Smooth muscle cell (in vitro differentiated cells): ENCODE results near the gene RNF20. TPM values are rescaled to one million over a fixed set of nuclear protein-coding genes. Genes with fewer than 3 reads are reported as not detected.
"Not testable (repeated sequence)": the region's sequence is repeated elsewhere in the genome, so short reads cannot be mapped to it uniquely, and the experiment has no call there.

Source experiments
- DNase-seq: peaks from one replicate; lab custom pipeline; 2025; ENCODE audit not compliant: unreplicated experiment; lab: John Stamatoyannopoulos, UW
- H2AFZ ChIP-seq: fragments of 200-600 bp; sonication (generic); 2 replicates; pipeline ENCODE4 v1.6.0; 2016; ENCODE audit warnings: antibody characterized with exemption, low read depth, mild to moderate bottlenecking
- H3F3A ChIP-seq: fragments of 200-600 bp; sonication (generic); 2 replicates; pipeline ENCODE4 v1.6.0; 2017; ENCODE audit warnings: antibody characterized with exemption, low read depth
- H3K27ac ChIP-seq: fragments of 200-600 bp; sonication (generic); 2 replicates; pipeline ENCODE4 v1.5.1; 2016; ENCODE audit warnings: low read depth, mild to moderate bottlenecking
- H3K27me3 ChIP-seq: fragments of 200-600 bp; sonication (generic); 2 replicates; pipeline ENCODE4 v1.6.1; 2016; ENCODE audit warnings: low read depth, mild to moderate bottlenecking
- H3K36me3 ChIP-seq: fragments of 200-600 bp; sonication (generic); 2 replicates; pipeline ENCODE4 v1.5.1; 2016; ENCODE audit warnings: low read depth
- H3K4me1 ChIP-seq: fragments of 200-600 bp; sonication (generic); 2 replicates; pipeline ENCODE4 v1.5.1; 2016; ENCODE audit warnings: low read depth
- H3K4me2 ChIP-seq: fragments of 200-600 bp; sonication (generic); 2 replicates; pipeline ENCODE4 v1.6.0; 2016; ENCODE audit warnings: mild to moderate bottlenecking
- H3K4me3 ChIP-seq: fragments of 200-600 bp; sonication (generic); 2 replicates; pipeline ENCODE4 v1.5.1; 2016; ENCODE audit warnings: mild to moderate bottlenecking
- H3K79me2 ChIP-seq: fragments of 200-600 bp; sonication (generic); 2 replicates; pipeline ENCODE4 v1.6.0; 2016; ENCODE audit warnings: low read depth, mild to moderate bottlenecking
- H3K9ac ChIP-seq: fragments of 200-600 bp; sonication (generic); 2 replicates; pipeline ENCODE4 v1.6.0; 2016; ENCODE audit warnings: low read depth
- H3K9me3 ChIP-seq: fragments of 200-600 bp; sonication (generic); replicated peaks from 2 replicates; pipeline ENCODE4 v1.5.1; 2016; ENCODE audit warnings: low read depth
- H4K20me1 ChIP-seq: fragments of 200-600 bp; sonication (generic); 2 replicates; pipeline ENCODE4 v1.6.0; 2016; ENCODE audit warnings: low read depth
- WGBS: methylation state at CpG from one replicate; pipeline ENCODE4 v1.1.7; 2016; ENCODE audit warnings: low lambda C conversion rate; 5-methylcytosine and 5-hydroxymethylcytosine counted together
- polyA plus RNA-seq: library from polyadenylated mRNA; unstranded; fragments of >200 nt; fragmentation: Nextera tagmentation; extraction: Ambion mirVana; gene quantifications from 2 replicates; pipeline ENCODE4 v1.2.1, GENCODE V29; 2016
- total RNA-seq: library from RNA; depleted of rRNA; stranded (reverse); fragments of >200 nt; gene quantifications from 2 replicates; pipeline ENCODE4 v1.2.3, GENCODE V29; 2014
- TF ChIP-seq, protein P1 (sequence below): fragments of 200-600 bp; sonication (generic); IDR thresholded peaks from 2 replicates; pipeline ENCODE4 v1.5.1; 2017; ENCODE audit warnings: borderline replicate concordance, mild to moderate bottlenecking, antibody characterized with exemption; ENCODE audit not compliant: insufficient read depth, poor library complexity, severe bottlenecking

Gene RNF20
- total and polyA plus RNA-seq, 2 experiments from 2014 or later, result 12.8 to 18.0 TPM

DNA sequence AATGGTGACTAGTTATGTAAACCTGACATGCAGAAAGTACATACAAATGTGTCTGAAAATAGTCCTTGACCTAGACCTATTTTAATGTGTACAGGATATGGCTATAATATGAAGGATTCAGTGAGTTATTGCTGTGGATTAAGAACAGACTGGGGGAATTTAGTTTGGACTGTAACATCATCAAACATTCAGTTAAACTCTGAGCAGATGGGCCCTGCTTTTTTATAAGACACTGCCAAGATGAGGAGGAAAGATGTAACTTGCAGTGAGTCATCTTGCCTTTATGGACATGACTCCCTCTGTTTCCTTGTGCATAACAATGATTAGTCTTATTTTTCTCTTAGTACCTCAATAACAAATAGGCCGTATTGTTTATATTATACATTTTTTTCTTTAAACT, 48.9 kb downstream of the RNF20 start:
- Histone ChIP-seq H3F3A (no peaks in the 10 kb centered on the region), H3K27ac (no peak overlapping the region)
- 69% methylated on average over 1 of the region's 1 CpG for WGBS

DNA sequence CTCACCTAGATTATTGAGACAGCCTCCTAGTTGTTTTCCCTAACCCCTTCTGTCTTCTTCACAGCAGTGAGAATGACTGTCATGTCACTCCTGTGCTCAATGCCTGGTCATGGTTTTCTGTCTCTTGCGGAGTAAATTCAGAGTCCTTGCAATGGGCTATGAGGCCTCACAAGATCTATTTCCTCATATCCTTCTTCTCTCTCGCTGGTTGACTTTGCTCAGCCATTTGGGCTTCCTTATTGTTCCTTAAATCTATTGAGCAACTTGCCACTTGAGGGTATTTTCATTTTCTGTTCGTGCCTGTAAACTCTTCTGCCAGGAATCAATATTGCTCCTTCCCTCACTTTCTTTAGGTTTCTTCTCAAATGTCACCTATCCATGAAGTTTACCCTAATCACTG, 52.1 kb downstream of the RNF20 start:
- Histone ChIP-seq H3K27me3 (no peaks in the 10 kb centered on the region), H3K36me3 (no peaks in the 10 kb centered on the region), H3K4me3 (no peak overlapping the region), H2AFZ (no peak overlapping the region), H3K9me3 (no peaks in the 10 kb centered on the region), H3F3A (no peaks in the 10 kb centered on the region), H4K20me1 (no peaks in the 10 kb centered on the region), H3K9ac (no peak overlapping the region), H3K79me2 (no peaks in the 10 kb centered on the region), H3K27ac (no peak overlapping the region), H3K4me2 (no peak overlapping the region), H3K4me1 (no peaks in the 10 kb centered on the region)
- TF ChIP-seq, protein P1, sequence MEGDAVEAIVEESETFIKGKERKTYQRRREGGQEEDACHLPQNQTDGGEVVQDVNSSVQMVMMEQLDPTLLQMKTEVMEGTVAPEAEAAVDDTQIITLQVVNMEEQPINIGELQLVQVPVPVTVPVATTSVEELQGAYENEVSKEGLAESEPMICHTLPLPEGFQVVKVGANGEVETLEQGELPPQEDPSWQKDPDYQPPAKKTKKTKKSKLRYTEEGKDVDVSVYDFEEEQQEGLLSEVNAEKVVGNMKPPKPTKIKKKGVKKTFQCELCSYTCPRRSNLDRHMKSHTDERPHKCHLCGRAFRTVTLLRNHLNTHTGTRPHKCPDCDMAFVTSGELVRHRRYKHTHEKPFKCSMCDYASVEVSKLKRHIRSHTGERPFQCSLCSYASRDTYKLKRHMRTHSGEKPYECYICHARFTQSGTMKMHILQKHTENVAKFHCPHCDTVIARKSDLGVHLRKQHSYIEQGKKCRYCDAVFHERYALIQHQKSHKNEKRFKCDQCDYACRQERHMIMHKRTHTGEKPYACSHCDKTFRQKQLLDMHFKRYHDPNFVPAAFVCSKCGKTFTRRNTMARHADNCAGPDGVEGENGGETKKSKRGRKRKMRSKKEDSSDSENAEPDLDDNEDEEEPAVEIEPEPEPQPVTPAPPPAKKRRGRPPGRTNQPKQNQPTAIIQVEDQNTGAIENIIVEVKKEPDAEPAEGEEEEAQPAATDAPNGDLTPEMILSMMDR, result no peak
- no peak for DNase-seq
- 94% methylated on average over 3 of the region's 3 CpGs for WGBS

More for the DNA sequence above, 48.9 kb downstream of the RNF20 start:
- Histone ChIP-seq H3K9ac (no peak overlapping the region), H3K4me1 (no peaks in the 10 kb centered on the region), H3K4me2 (no peak overlapping the region), H3K27me3 (no peaks in the 10 kb centered on the region), H4K20me1 (no peaks in the 10 kb centered on the region), H3K4me3 (no peak overlapping the region), H3K79me2 (no peaks in the 10 kb centered on the region), H2AFZ (no peak overlapping the region), H3K36me3 (no peaks in the 10 kb centered on the region), H3K9me3 (no peaks in the 10 kb centered on the region)
- no peak for DNase-seq
- TF ChIP-seq, protein P1, result no peak

DNA sequence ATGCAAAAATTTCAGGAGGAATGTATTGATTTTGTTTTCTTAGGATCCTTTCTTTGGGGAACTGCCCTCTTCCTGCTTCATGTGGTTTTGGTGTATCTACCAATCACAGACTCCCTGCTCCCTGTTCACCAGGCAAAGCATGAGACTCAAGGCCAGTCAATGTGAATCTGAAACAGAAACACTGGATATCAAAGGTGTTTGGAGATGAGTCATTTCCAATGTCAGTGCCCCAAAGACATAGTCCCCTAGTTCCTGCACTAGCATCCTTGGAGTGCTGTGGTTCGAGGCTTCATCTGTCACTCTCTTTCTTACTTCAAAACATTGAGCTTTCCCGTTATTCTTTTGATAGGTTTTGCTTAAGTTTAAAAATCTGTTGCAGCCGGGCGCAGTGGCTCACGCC, 53.0 kb downstream of the RNF20 start:
- Histone ChIP-seq H3K27ac (no peak overlapping the region), H3K4me1 (no peaks in the 10 kb centered on the region), H3F3A (no peaks in the 10 kb centered on the region), H3K79me2 (no peaks in the 10 kb centered on the region), H3K36me3 (no peaks in the 10 kb centered on the region), H3K9me3 (no peaks in the 10 kb centered on the region), H3K4me2 (no peak overlapping the region), H3K27me3 (no peaks in the 10 kb centered on the region), H3K9ac (no peak overlapping the region), H2AFZ (no peak overlapping the region), H4K20me1 (no peaks in the 10 kb centered on the region), H3K4me3 (no peak overlapping the region)
- no peak for DNase-seq
- 96% methylated on average over 5 of the region's 5 CpGs for WGBS
- TF ChIP-seq, protein P1, result no peak

DNA sequence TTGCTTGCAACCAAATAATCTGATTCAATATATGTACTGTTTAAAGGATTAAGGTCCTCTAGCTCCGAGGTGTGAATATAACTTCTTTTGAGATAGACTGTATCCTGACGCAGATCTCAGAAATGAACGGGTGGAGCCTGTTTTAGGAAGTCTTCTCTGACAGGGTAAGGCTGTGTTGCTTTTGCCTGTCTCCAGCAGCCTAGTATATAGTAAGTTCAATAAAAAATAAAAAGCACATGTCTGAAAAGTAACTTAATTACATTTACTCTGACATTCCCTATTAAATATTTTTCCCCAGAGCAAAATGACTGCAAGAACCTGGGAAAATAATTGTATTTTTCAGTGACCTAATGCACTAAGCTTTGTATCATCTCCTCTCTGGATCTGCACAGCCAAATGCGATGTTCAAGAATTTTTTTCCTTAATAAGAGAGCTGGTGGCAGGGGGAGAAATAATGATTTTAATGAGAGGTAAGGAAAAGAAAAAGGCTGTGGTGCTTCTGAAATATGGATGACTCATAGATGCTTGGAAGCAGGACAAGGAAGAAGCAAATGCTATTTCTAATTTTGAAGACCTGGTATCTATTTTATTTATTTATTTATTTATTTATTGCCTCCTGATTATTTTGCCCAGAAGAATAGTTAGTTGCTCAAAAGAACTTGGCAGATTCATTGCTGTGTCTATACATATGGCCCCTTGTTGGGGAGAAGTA, 53.8 kb downstream of the RNF20 start:
- H3K27me3 ChIP-seq, result peaks cover 4% of the 10 kb centered on the region
- H3K9ac ChIP-seq, result no peak overlapping the region
- TF ChIP-seq, protein P1, result no peak
- H3K9me3 ChIP-seq, result no peaks in the 10 kb centered on the region
- no peaks in the 10 kb centered on the region for H3K79me2 ChIP-seq
- no peaks in the 10 kb centered on the region for H4K20me1 ChIP-seq
- no peak for DNase-seq
- WGBS, result 88% methylated on average over 4 of the region's 4 CpGs
- H3K36me3 ChIP-seq, result no peaks in the 10 kb centered on the region
- H3K4me2 ChIP-seq, result no peak overlapping the region
- H2AFZ ChIP-seq, result no peak overlapping the region
- no peaks in the 10 kb centered on the region for H3K4me1 ChIP-seq
- no peaks in the 10 kb centered on the region for H3F3A ChIP-seq
- no peak overlapping the region for H3K4me3 ChIP-seq
- H3K27ac ChIP-seq, result no peak overlapping the region

DNA sequence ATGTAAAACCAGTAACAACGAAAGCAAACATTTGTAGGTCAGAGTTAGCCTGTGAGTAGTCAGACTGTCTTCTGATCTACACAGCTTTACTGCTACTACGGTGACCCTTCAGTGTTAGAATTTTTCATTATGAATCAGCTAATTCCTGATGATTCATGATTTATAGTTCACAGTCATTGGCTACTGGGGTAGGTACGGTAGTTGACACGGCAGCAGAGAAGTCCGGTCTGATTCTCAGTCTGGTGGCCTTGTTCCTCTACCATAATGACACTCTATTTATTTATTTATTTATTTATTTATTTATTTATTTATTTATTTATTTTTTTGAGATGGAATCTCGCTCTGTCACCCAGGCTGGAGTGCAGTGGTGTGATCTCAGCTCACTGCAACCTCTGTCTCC, 56.4 kb downstream of the RNF20 start:
- H3K4me1 ChIP-seq, H3K4me3 ChIP-seq, H2AFZ ChIP-seq, H3K36me3 ChIP-seq, H3K9ac ChIP-seq, H4K20me1 ChIP-seq, DNase-seq, H3K9me3 ChIP-seq, H3K4me2 ChIP-seq, H3K79me2 ChIP-seq, H3K27me3 ChIP-seq, H3F3A ChIP-seq, H3K27ac ChIP-seq: not testable (repeated sequence)
- WGBS, result 72% methylated on average over 6 of the region's 6 CpGs
